Measurements from ENCODE around the gene RASL10A.

Gene RASL10A

DNA sequence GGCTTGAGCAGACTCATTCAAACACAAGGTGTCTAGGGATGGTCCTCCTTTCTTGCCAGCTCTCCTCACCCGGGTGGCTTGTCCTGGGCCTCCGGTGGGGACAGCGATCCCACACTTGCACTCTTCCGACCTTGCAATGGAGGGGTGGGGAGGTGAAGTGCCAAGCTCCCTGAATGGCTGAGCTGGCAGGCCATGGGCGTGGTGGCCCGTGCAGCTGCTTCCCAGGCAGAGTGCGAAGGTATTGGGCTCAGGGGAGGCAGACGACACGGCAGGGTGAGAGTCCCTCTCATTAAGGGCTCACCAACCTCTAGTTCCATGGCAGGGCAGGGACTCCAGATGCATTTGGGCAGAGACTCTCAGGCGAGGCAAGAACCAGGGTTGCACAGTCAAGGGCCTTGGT lies 11.0 kb upstream of the RASL10A start:
- DNase-seq (ENCODE audit: low read depth in 1 of 2, low spot score in 1 of 2): no peak
- no peak for TF ChIP-seq JUND (IDR thresholded peaks at IDR 0.05; ENCODE audit: low read depth)
- in situ Hi-C loops (cut with HindIII; ENCODE audit: low pct_unique_long_range_greater_than_20kb, low sequenced_read_pairs): no loop called here

DNA sequence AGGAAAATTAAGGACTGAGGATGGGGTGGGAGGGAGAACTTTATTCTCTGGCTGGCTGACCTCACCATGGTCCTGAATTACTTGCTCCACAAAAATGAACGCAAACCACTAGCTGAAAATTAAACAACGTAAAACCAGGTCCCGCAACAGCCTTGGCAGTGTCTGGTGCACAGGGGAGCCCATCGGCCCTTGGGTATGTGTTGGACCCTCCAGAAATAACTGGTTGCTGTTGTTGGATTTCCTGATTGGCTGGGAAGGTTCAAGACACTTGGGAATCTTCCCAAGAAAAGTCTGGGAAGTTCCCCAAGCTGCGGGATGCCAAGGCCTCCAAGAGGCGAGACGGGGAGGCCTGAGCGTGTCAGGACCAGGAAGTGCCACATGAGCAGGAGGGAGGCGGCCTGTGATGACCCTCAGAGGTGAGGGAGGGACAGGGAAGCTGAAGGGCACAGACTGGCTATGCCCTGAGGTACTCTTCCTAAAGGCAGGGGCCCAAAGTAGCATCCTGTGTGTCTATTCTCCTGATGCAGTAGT lies 10.4 kb upstream of the RASL10A start:
- in situ Hi-C loops (cut with HindIII; ENCODE audit: low pct_unique_long_range_greater_than_20kb, low sequenced_read_pairs): no loop called here
- no peak for DNase-seq (ENCODE audit: low read depth in 1 of 2, low spot score in 1 of 2)
- TF ChIP-seq JUND (IDR thresholded peaks at IDR 0.05; ENCODE audit: low read depth): no peak

DNA sequence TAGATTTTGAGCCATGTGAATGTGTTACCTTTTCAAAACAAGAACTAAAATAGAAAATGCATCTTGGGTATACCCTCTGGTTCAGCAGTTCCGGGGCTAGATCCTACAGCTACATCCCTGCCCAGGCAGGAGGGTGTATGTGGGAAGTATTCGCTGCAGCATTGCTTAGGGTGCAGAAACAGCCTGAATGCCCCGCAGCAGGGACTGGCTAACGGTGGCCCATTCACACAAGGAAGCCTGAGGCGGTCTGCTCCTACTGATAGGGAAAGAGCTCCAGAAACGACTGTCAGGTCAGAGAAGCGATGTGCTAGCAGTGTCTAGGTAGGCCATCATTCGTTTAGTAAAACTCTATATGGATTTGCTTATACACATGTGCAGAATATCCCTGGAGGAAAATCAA lies 9.9 kb upstream of the RASL10A start:
- no peak for TF ChIP-seq JUND (IDR thresholded peaks at IDR 0.05; ENCODE audit: low read depth)
- no peak for DNase-seq (ENCODE audit: low read depth in 1 of 2, low spot score in 1 of 2)
- in situ Hi-C loops (cut with HindIII; ENCODE audit: low pct_unique_long_range_greater_than_20kb, low sequenced_read_pairs): no loop called here

DNA sequence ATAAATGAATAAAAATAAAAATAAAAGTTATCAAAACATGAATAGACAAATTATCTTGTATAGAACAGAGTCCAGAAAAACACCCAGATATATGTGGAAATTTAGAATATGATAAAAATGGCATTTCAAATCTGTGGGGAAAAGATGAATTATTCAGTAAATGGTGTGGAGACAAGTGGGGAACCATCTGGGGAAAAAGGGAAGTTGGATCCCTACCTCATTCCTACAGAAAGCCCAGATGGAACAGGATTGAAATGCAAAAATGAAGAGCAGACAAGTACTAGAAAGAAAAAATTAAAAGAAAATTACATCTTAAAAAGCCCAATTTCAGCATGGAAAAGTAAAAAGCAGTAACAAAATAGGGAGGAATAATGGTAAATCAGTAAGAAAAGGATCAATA lies 8.1 kb upstream of the RASL10A start:
- in situ Hi-C loops (cut with HindIII; ENCODE audit: low pct_unique_long_range_greater_than_20kb, low sequenced_read_pairs): no loop called here
- DNase-seq (ENCODE audit: low read depth in 1 of 2, low spot score in 1 of 2): no peak
- no peak for TF ChIP-seq JUND (IDR thresholded peaks at IDR 0.05; ENCODE audit: low read depth)

DNA sequence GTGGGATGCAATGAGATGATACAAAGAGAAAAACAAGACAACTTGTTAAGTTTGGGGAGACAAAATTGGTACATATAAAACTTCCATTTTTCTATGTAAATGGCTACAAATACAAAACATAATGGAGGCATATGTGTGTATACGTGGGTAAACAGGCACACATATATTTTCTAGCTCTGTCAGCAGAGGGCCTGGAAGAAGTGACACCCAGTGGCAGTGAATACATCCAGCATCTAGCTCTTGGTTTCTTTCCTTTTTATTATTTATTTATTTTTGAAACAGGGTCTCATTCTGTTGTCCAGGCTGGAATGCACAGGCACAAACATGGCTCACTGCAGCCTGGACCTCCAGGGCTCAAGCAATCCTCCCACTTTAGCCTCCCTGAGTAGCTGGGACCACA lies 5.0 kb upstream of the RASL10A start:
- peak in 1 of 2 experiments; percentile 39 for DNase-seq (ENCODE audit: low read depth in 1 of 2, low spot score in 1 of 2)
- in situ Hi-C loops (cut with HindIII; ENCODE audit: low pct_unique_long_range_greater_than_20kb, low sequenced_read_pairs): no loop called here
- no peak for TF ChIP-seq JUND (IDR thresholded peaks at IDR 0.05; ENCODE audit: low read depth)

DNA sequence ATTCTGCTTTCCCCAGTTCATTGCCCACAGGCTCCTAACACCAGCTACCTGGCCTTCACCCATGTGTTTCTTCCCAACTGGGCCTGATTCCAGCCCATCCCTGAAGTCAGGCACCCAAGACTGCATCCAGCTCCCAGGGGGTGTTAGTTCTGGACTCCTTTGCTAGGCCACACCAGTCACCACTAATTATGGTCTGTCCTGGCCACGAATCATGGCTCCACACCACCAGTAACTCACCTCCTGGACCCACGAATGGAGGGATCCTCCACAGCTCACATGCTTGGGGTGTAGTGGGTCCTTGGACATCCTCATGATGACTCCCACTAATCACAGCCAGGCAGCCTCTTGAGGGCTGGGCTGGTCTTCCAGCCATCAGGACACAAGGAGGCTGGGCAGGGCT lies 3.6 kb upstream of the RASL10A start:
- in situ Hi-C loops (cut with HindIII; ENCODE audit: low pct_unique_long_range_greater_than_20kb, low sequenced_read_pairs): no loop called here
- TF ChIP-seq JUND (IDR thresholded peaks at IDR 0.05; ENCODE audit: low read depth): no peak
- no peak for DNase-seq (ENCODE audit: low read depth in 1 of 2, low spot score in 1 of 2)

DNA sequence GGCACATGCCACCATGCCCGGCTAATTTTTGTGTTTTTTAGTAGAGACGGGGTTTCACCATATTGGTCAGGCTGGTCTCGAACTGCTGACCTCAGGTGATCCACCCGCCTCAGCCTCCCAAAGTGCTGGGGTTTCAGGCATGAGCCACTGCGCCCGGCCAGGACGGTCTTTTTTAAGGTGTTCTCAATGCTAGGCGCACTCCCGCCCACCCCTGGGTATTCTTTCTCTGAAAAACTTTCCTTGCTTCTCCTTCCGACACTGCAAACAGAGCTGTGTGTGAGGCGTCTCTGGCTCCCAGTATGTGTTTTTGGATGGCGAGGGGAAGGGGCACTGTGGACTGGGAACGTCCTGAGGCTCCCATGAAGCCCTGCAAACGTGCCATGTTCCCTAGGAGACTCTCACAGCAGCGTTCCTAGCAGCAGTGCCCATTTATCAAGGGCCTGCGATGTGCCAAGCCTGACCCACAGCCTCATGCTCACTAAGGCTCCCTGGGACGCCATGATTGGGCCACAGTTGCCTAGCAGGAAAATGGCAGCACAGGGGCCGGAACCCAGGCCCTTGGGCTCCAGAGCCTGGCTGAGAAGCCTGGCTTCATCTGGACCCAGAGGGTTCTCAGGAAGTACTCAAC lies 2.4 kb upstream of the RASL10A start:
- in situ Hi-C loops (cut with HindIII; ENCODE audit: low pct_unique_long_range_greater_than_20kb, low sequenced_read_pairs): no loop called here
- no peak for DNase-seq (ENCODE audit: low read depth in 1 of 2, low spot score in 1 of 2)
- no peak for TF ChIP-seq JUND (IDR thresholded peaks at IDR 0.05; ENCODE audit: low read depth)

- no peak for DNase-seq (ENCODE audit: low read depth in 1 of 2, low spot score in 1 of 2)
- no peak for TF ChIP-seq JUND (IDR thresholded peaks at IDR 0.05; ENCODE audit: low read depth)
- in situ Hi-C loops (cut with HindIII; ENCODE audit: low pct_unique_long_range_greater_than_20kb, low sequenced_read_pairs): no loop called here
Measured at GRCh38 chr22:29316141-29316828, 788 bp upstream of the RASL10A start.

DNA sequence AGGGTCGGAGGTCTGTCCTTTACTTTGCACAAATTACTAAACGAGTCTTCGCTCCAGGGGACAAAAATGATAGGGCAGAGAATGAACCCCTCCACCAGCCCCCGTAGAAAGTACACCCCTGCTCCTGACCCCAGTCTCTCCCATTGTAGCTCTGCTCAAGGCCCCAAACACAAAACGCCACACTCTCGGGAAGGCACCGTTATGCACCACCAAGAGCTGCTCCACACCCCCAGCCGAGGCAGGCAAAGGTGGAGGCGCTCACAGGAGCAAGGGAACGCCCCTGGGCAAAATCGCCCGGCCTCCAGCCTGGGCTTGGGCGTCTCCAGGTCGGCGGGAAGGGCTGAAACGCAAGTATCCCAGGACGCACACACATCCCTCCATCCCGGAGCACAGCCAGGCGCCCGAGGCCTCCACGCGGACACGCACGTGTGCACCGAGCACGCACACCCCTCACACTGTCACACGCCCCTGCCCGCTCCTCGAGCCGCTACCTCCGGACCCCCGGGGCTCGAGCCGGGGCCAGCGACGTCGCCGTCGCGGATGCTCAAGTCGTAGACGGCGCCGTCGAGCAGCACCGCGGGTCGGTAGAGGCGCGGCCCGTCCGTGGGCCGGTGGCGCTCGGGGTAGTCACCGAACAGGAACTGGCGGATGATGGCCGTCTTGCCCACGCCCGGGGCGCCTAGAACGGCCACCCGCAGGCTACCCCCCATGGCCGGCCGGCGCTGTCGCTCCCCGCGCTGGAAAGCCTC lies 786 bp downstream of the RASL10A start:
- no peak for TF ChIP-seq JUND (IDR thresholded peaks at IDR 0.05; ENCODE audit: low read depth)
- DNase-seq (ENCODE audit: low read depth in 1 of 2, low spot score in 1 of 2): no peak
- in situ Hi-C loops (cut with HindIII; ENCODE audit: low pct_unique_long_range_greater_than_20kb, low sequenced_read_pairs): no loop called here

DNA sequence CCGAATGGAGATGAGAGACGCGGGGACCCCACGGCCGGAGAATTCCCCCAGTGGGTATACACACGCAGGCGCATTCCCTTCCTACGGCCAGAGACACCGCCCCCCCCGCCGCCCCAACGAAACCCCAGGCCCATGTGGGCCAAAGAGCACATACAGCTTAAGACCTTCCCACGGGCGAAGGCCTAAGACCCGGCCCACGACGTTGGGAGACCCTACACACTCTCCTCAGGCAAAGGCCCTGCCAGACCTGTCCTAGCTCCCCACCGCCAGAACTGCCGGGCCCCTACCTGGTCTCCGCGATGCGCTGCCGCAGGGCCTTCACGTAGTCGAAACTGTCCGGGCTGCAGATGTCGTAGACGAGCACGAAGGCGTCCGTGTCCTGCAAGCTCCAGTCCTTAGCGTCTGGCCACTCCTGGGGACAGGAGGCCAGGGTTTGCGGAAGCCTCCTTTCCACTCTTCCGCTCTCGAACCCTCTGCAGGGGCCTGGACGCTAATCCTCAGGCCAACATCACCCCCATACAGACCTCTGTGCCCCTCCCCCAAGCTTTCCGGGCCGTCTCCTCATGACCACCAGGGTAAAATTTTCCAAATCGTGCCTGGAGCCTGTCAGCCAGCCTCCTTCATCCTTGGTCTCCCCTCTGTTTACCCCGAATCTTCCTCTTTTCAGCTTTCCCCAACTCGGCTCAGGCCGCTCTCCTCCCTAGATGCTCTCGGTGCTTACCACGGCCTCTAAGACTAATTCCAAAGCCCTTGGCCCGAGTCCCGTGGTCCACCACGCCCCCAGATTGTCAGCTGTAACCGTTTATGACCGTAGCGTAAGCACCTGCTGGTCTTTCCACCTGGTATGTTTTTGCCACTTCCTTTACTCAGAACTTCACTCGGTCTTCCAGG lies 1.7 kb downstream of the RASL10A start:
- TF ChIP-seq JUND (IDR thresholded peaks at IDR 0.05; ENCODE audit: low read depth): no peak

DNA sequence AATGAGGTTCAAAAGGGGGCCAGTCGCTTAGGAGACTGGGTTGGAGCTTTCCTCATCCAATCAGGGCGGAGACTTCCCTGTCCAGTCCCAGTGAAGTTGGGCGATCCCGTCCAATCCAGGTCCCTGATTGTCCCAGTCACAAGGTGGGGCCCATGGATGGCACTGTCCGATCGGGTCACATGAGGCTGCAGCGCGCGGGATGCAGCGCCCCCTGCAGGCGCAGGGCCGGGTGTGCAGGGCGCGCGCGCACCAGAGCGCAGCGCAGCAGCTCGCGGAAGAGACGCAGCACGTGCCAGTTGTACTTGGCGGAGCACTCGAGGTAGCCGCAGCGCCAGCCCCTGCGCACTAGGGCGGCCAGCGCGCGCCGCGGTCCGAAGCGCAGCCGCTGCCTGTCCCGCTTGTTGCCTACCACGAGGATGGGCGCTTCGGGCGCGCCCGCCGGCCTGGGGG lies 2.3 kb downstream of the RASL10A start:
- in situ Hi-C loops (cut with HindIII; ENCODE audit: low pct_unique_long_range_greater_than_20kb, low sequenced_read_pairs): no loop called here
- no peak for DNase-seq (ENCODE audit: low read depth in 1 of 2, low spot score in 1 of 2)
- TF ChIP-seq JUND (IDR thresholded peaks at IDR 0.05; ENCODE audit: low read depth): no peak

More for the DNA sequence above, 1.7 kb downstream of the RASL10A start:
- DNase-seq (ENCODE audit: low read depth in 1 of 2, low spot score in 1 of 2): no peak
- in situ Hi-C loops (cut with HindIII; ENCODE audit: low pct_unique_long_range_greater_than_20kb, low sequenced_read_pairs): no loop called here

Measured in T47D (cell line).